T-cell (primary cell): Measurements from ENCODE around the gene FAM110D. TPM values are rescaled to one million over a fixed set of nuclear protein-coding genes. Genes with fewer than 3 reads are reported as not detected.

Experiments used
- ATAC-seq, 4 experiments: fragments of 200-7000 bp in 3 of 4; fragments of 150-1000 bp in 1 of 4; cut with Tn5 transposase; replicated peaks in 1 of 4; 1 replicate in 3 of 4; 2 replicates in 1 of 4; pipeline ENCODE4 v1.10.0; 2021; ENCODE audit warnings: moderate library complexity in 3 of 4, mild to moderate bottlenecking in 2 of 4, moderate number of reproducible peaks in 1 of 4
- CTCF ChIA-PET, 2 donors: fragments of 300-600 bp; sonication (Branson Sonifier 250); formaldehyde crosslinking; loops; one replicate each; lab custom pipeline; 2022; ENCODE audit warnings: antibody characterized with exemption in 2 of 2; lab: Charles Lee
- POLR2A ChIA-PET, 2 donors: fragments of 300-600 bp; sonication (Branson Sonifier 250); formaldehyde crosslinking; loops; one replicate each; lab custom pipeline; 2022; ENCODE audit warnings: antibody characterized with exemption in 2 of 2; lab: Charles Lee
- DNase-seq, 35 experiments: peaks; one replicate each; pipeline versions ENCODE4 v3.0.0 to v3.0.0-alpha.2; 2013 to 2023
- H3K27ac ChIP-seq: one replicate; pipeline ENCODE4 v1.5.1; 2013; ENCODE audit warnings: low read length
- H3K27me3 ChIP-seq, 2 experiments: replicated peaks in 1 of 2; 1 replicate in 1 of 2; 2 replicates in 1 of 2; pipeline versions ENCODE4 v1.6.1 to v1.7.0; 2013; ENCODE audit warnings: low read length in 1 of 2, mixed read lengths in 1 of 2; ENCODE audit not compliant: control insufficient read depth in 2 of 2, insufficient read depth in 2 of 2; ENCODE audit errors: extremely low read depth in 1 of 2
- H3K36me3 ChIP-seq, 2 donors: 1 replicate in 1 of 2; 2 replicates in 1 of 2; pipeline versions ENCODE4 v1.6.1 to v1.7.0; 2013; ENCODE audit warnings: low read length in 1 of 2; ENCODE audit not compliant: control insufficient read depth in 2 of 2, insufficient read depth in 1 of 2; ENCODE audit errors: extremely low read depth in 1 of 2
- H3K4me1 ChIP-seq, 2 experiments: 1 replicate in 1 of 2; 2 replicates in 1 of 2; pipeline versions ENCODE4 v1.6.1 to v1.7.0; 2013; ENCODE audit warnings: low read length in 2 of 2, mixed read lengths in 1 of 2; ENCODE audit not compliant: insufficient read depth in 2 of 2, control insufficient read depth in 1 of 2; ENCODE audit errors: extremely low read depth in 1 of 2
- H3K4me3 ChIP-seq, 2 donors: 1 replicate in 1 of 2; 2 replicates in 1 of 2; pipeline versions ENCODE4 v1.5.1 to v1.7.0; 2013; ENCODE audit warnings: mild to moderate bottlenecking in 2 of 2, low read length in 1 of 2, moderate library complexity in 1 of 2; ENCODE audit not compliant: control insufficient read depth in 1 of 2; ENCODE audit errors: extremely low read depth in 1 of 2
- H3K9me3 ChIP-seq: 2 replicates; pipeline ENCODE4 v1.7.0; 2013
- H3K27ac Mint-ChIP-seq, 2 donors: one replicate each; pipeline ENCODE4 v1.8.0; 2020 to 2021; ENCODE audit warnings: mild to moderate bottlenecking in 2 of 2, mixed read lengths in 2 of 2
- H3K27me3 Mint-ChIP-seq, 2 donors: one replicate each; pipeline ENCODE4 v1.8.0; 2021 to 2022; ENCODE audit warnings: mixed read lengths in 2 of 2
- H3K36me3 Mint-ChIP-seq: one replicate; pipeline ENCODE4 v1.8.0; 2021; ENCODE audit warnings: mixed read lengths
- H3K4me1 Mint-ChIP-seq, 3 donors: one replicate each; pipeline ENCODE4 v1.8.0; 2020 to 2022; ENCODE audit warnings: mixed read lengths in 3 of 3, mild to moderate bottlenecking in 1 of 3
- H3K4me3 Mint-ChIP-seq, 3 donors: one replicate each; pipeline ENCODE4 v1.8.0; 2020 to 2022; ENCODE audit warnings: mild to moderate bottlenecking in 3 of 3, mixed read lengths in 3 of 3, moderate library complexity in 3 of 3
- H3K9me3 Mint-ChIP-seq, 3 donors: one replicate each; pipeline ENCODE4 v1.8.0; 2020 to 2022; ENCODE audit warnings: mixed read lengths in 3 of 3
- WGBS: methylation state at CpG from one replicate; pipeline ENCODE4 v1.1.5; 2013; ENCODE audit warnings: missing lambda C conversion rate; ENCODE audit not compliant: insufficient coverage; 5-methylcytosine and 5-hydroxymethylcytosine counted together
- total RNA-seq, 35 experiments: library from RNA in 6 of 35; stranded (reverse) in 6 of 35; fragments of 120-200 nt in 1 of 35; gene quantifications; one replicate each; pipeline versions ENCODE4 v1.2.1 to v1.2.4 and lab custom pipeline; 2013 to 2026

Gene FAM110D
- total RNA-seq, 5 donors from 2014 or later (not counting 1 experiment from before 2014, with no cell fraction given), result 0.09 TPM; not detected in 4

GRCh38 chr1:26142159-26142558 is 16.7 kb upstream of the FAM110D start:
- POLR2A ChIA-PET, result interaction anchor here (0.7 kb wide), 3 partner anchors 14 to 24 kb away, joined by 3 to 5 read pairs (median 4); no protein-coding TSS in a partner anchor
- DNase-seq (no peak), ATAC-seq (no peak)
- CTCF ChIA-PET, result interaction anchor here (0.7 to 4.0 kb wide), 5 partner anchors 12 to 18 kb away, joined by 3 to 43 read pairs (median 6); no protein-coding TSS in a partner anchor
- peaks cover 0 to 12% of the 10 kb centered on the region in 2 experiments for H3K27me3 ChIP-seq
- Mint-ChIP-seq H3K4me3 (no peak overlapping the region), H3K27me3 (peaks cover 3 to 5% of the 10 kb centered on the region in 2 donors), H3K9me3 (no peaks in the 10 kb centered on the region), H3K36me3 (no peaks in the 10 kb centered on the region), H3K27ac (no peak overlapping the region), H3K4me1 (peaks cover 12 to 21% (median 18%) of the 10 kb centered on the region in 3 donors)
- H3K36me3 ChIP-seq, result no peaks in the 10 kb centered on the region
- no peak overlapping the region for H3K27ac ChIP-seq
- H3K4me1 ChIP-seq, result peaks cover 3 to 5% of the 10 kb centered on the region in 2 experiments
- WGBS, result no CpG with 5 or more reads among the region's 8 CpGs
- H3K4me3 ChIP-seq, result no peak overlapping the region
- H3K9me3 ChIP-seq, result no peaks in the 10 kb centered on the region

GRCh38 chr1:26145041-26145959 is 13.6 kb upstream of the FAM110D start:
- ATAC-seq (peak; percentile 81 to 96 (median 88)), DNase-seq (peak; percentile 28 to 88 (median 65))
- Mint-ChIP-seq H3K9me3 (no peaks in the 10 kb centered on the region), H3K4me3 (no peak overlapping the region), H3K36me3 (no peaks in the 10 kb centered on the region), H3K27me3 (peaks cover 4 to 14% of the 10 kb centered on the region in 2 donors), H3K27ac (peak overlapping the region in 1 of 2 donors; percentile 61), H3K4me1 (peaks cover 6 to 7% (median 6%) of the 10 kb centered on the region in 3 donors)
- H3K36me3 ChIP-seq, result no peaks in the 10 kb centered on the region
- H3K4me1 ChIP-seq, result peaks cover 0 to 3% of the 10 kb centered on the region in 2 experiments
- H3K9me3 ChIP-seq, result no peaks in the 10 kb centered on the region
- H3K4me3 ChIP-seq, result no peak overlapping the region
- ChIA-PET CTCF (interaction anchor here (0.5 to 4.0 kb wide), 18 partner anchors 10 to 93 kb away, joined by 3 to 59 read pairs (median 5); partner anchors contain the start of genes C1orf232 (in 1 of the 2), CEP85 (in 1 of the 2) and ZNF593 (in 1 of the 2)), POLR2A (interaction anchor here in 1 of 2 donors (0.8 kb wide), 1 partner anchor 42 kb away, joined by 7 read pairs; no protein-coding TSS in a partner anchor)
- WGBS, result 40% methylated on average over 8 of the region's 19 CpGs
- H3K27ac ChIP-seq, result no peak overlapping the region
- H3K27me3 ChIP-seq, result peaks cover 0 to 21% of the 10 kb centered on the region in 2 experiments

GRCh38 chr1:26145960-26146294 is 13.0 kb upstream of the FAM110D start:
- ATAC-seq (no peak), DNase-seq (no peak)
- ChIA-PET POLR2A (no interaction called here), CTCF (interaction anchor here (0.9 to 3.5 kb wide), 7 partner anchors 12 to 88 kb away, joined by 3 to 59 read pairs (median 7); partner anchors contain the start of gene CEP85 (in 1 of the 2))
- H3K27me3 Mint-ChIP-seq, result peaks cover 4 to 14% of the 10 kb centered on the region in 2 donors
- H3K36me3 Mint-ChIP-seq, result no peaks in the 10 kb centered on the region
- H3K4me3 ChIP-seq, result no peak overlapping the region
- peaks cover 0 to 3% of the 10 kb centered on the region in 2 experiments for H3K4me1 ChIP-seq
- H3K27ac ChIP-seq, result no peak overlapping the region
- no peaks in the 10 kb centered on the region for H3K36me3 ChIP-seq
- no peak overlapping the region for H3K4me3 Mint-ChIP-seq
- no peaks in the 10 kb centered on the region for H3K9me3 Mint-ChIP-seq
- peaks cover 0 to 21% of the 10 kb centered on the region in 2 experiments for H3K27me3 ChIP-seq
- no peaks in the 10 kb centered on the region for H3K9me3 ChIP-seq
- H3K27ac Mint-ChIP-seq, result no peak overlapping the region
- H3K4me1 Mint-ChIP-seq, result peaks cover 6 to 7% (median 6%) of the 10 kb centered on the region in 3 donors
- 48% methylated on average over 5 of the region's 6 CpGs for WGBS

- no peak overlapping the region for H3K4me3 ChIP-seq
- H3K4me1 ChIP-seq, result peaks cover 0 to 3% of the 10 kb centered on the region in 2 experiments
- H3K27me3 Mint-ChIP-seq, result peaks cover 7 to 15% of the 10 kb centered on the region in 2 donors
- H3K36me3 Mint-ChIP-seq, result no peaks in the 10 kb centered on the region
- H3K9me3 Mint-ChIP-seq, result no peaks in the 10 kb centered on the region
- ATAC-seq (no peak), DNase-seq (no peak)
- no peak overlapping the region for H3K27ac Mint-ChIP-seq
- H3K9me3 ChIP-seq, result no peaks in the 10 kb centered on the region
- no peaks in the 10 kb centered on the region for H3K36me3 ChIP-seq
- H3K4me1 Mint-ChIP-seq, result peaks cover 6 to 7% (median 6%) of the 10 kb centered on the region in 3 donors
- H3K4me3 Mint-ChIP-seq, result no peak overlapping the region
- peaks cover 0 to 21% of the 10 kb centered on the region in 2 experiments for H3K27me3 ChIP-seq
- ChIA-PET CTCF (no interaction called here), POLR2A (no interaction called here)
- H3K27ac ChIP-seq, result no peak overlapping the region
Measured at GRCh38 chr1:26148887-26149286, 10.0 kb upstream of the FAM110D start.

DNA sequence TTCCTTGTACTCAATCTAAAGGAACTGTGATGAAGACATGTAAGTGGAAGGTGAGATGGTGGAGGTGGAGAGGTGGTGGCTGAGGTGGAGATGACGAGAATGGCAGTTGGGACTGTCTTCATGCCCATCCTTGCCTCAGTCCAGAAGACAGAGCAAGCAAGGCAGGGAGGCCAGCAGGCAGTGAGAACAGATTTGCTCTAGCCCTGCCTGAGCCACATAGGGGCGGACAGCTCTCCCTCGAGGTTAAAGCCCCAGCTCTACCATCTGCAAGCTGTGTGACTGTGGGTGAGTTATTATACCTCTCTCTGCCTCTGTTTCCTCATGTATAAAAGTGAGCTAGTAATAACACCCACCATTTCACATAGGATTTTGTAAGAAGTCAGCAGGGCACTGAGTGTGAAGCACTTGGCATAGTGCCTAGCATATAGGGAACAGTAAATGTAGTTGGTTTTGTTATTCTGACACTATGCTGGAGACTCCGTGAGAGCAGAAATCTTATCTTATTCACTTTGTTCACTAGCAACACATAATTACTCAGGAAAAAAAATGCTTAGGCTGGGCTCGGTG is 4.8 kb upstream of the FAM110D start:
- Mint-ChIP-seq H3K27me3 (peaks cover 12 to 23% of the 10 kb centered on the region in 2 donors), H3K27ac (no peak overlapping the region), H3K4me3 (no peak overlapping the region), H3K9me3 (no peaks in the 10 kb centered on the region), H3K4me1 (peaks cover 0 to 3% (median 3%) of the 10 kb centered on the region in 3 donors), H3K36me3 (no peaks in the 10 kb centered on the region)
- no peak for DNase-seq
- 100% methylated on average over 1 of the region's 5 CpGs for WGBS
- H3K27ac ChIP-seq, result no peak overlapping the region
- H3K27me3 ChIP-seq, result peaks cover 0 to 49% of the 10 kb centered on the region in 2 experiments
- H3K36me3 ChIP-seq, result no peaks in the 10 kb centered on the region
- H3K4me1 ChIP-seq, result peaks cover 0 to 6% of the 10 kb centered on the region in 2 experiments
- POLR2A ChIA-PET, result no interaction called here
- H3K4me3 ChIP-seq, result no peak overlapping the region
- CTCF ChIA-PET, result interaction anchor here in 1 of 2 donors (1.6 kb wide), 1 partner anchor 27 kb away, joined by 4 read pairs; no protein-coding TSS in a partner anchor
- H3K9me3 ChIP-seq, result no peaks in the 10 kb centered on the region
- no peak for ATAC-seq

GRCh38 chr1:26154750-26155149 is 4.1 kb upstream of the FAM110D start:
- H3K27ac Mint-ChIP-seq, result no peak overlapping the region
- no peaks in the 10 kb centered on the region for H3K9me3 Mint-ChIP-seq
- ATAC-seq, result no peak
- 71% methylated on average over 6 of the region's 9 CpGs for WGBS
- no peaks in the 10 kb centered on the region for H3K36me3 Mint-ChIP-seq
- H3K4me3 ChIP-seq, result no peak overlapping the region
- H3K36me3 ChIP-seq, result no peaks in the 10 kb centered on the region
- no peak for DNase-seq
- H3K9me3 ChIP-seq, result no peaks in the 10 kb centered on the region
- no peak overlapping the region for H3K27ac ChIP-seq
- ChIA-PET CTCF (interaction anchor here in 1 of 2 donors (1.6 to 1.8 kb wide), 2 partner anchors 10 to 28 kb away, joined by 4 to 5 read pairs; no protein-coding TSS in a partner anchor), POLR2A (no interaction called here)
- peaks cover 0 to 6% of the 10 kb centered on the region in 2 experiments for H3K4me1 ChIP-seq
- peaks cover 0 to 3% (median 3%) of the 10 kb centered on the region in 3 donors for H3K4me1 Mint-ChIP-seq
- H3K27me3 Mint-ChIP-seq, result peaks cover 12 to 28% of the 10 kb centered on the region in 2 donors
- H3K4me3 Mint-ChIP-seq, result no peak overlapping the region
- H3K27me3 ChIP-seq, result peaks cover 0 to 54% of the 10 kb centered on the region in 2 experiments
